Measurements from ENCODE around the gene SIVA1.

The SIVA1 gene

DNA sequence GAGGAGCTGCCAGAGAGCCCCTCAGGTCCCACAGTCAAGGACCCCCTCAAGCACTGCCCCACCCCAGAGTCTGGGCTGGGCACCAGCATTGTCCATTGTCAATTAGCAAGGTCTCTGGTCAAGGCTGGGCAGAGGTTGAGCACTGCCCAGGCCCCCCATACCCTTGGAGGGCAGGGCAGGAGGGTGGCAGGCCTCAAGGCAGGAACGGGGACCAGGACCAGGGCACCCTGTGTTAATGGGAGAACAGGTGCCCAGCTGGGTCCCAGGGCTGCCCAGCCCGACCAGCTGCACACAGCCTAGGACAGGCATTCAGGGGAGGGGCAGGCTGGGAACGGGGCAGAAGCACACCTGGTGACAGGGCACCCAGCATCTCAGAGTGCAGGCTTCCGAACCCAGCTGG is 18.4 kb downstream of the SIVA1 start:
- TF ChIP-seq, protein P1, sequence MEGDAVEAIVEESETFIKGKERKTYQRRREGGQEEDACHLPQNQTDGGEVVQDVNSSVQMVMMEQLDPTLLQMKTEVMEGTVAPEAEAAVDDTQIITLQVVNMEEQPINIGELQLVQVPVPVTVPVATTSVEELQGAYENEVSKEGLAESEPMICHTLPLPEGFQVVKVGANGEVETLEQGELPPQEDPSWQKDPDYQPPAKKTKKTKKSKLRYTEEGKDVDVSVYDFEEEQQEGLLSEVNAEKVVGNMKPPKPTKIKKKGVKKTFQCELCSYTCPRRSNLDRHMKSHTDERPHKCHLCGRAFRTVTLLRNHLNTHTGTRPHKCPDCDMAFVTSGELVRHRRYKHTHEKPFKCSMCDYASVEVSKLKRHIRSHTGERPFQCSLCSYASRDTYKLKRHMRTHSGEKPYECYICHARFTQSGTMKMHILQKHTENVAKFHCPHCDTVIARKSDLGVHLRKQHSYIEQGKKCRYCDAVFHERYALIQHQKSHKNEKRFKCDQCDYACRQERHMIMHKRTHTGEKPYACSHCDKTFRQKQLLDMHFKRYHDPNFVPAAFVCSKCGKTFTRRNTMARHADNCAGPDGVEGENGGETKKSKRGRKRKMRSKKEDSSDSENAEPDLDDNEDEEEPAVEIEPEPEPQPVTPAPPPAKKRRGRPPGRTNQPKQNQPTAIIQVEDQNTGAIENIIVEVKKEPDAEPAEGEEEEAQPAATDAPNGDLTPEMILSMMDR (IDR thresholded peaks at IDR 0.05): no peak
- no peak for TF ChIP-seq ZFX (IDR thresholded peaks at IDR 0.05; ENCODE audit: borderline replicate concordance)
- H3K27ac ChIP-seq: no peak overlapping the region

DNA sequence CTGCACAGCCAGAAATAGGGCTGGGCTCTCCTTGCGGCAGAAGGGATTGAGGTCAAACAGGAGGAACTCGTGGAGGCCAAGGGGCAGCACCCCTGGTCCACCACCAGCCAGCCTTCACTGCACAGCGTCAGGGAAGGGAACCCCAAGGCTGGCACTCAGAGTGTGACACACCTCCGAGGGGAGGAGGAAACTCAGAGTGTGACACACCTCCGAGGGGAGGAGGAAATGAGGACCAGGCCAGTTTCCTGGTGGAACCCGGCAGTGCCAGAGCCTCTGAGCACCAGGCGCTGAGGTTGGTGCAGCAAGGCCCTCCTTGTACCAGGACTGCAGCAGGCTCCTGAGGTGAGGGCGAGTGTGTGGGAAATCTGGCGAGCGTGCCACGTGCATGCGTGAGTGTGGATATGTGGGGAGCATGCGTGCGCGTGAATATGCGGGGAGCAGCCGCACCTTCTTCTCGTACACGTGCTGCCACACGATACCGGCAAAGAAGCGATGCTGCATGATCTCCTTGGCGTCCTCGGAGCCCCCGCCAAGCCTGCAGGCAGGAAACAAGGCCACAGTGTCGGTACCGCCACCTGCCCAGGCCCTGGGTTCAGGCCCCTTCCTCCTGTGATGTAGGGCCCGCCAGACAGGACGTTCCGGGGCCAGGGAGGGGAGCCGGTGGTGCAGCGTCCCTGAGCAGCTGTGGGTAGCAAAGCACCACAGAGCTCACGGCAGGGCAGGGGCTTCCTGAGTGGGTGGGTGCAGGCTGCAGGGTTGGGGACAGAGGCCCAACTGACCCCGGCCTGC is 19.2 kb downstream of the SIVA1 start:
- TF ChIP-seq ZFX (IDR thresholded peaks at IDR 0.05; ENCODE audit: borderline replicate concordance): no peak
- H3K27ac ChIP-seq: no peak overlapping the region

DNA sequence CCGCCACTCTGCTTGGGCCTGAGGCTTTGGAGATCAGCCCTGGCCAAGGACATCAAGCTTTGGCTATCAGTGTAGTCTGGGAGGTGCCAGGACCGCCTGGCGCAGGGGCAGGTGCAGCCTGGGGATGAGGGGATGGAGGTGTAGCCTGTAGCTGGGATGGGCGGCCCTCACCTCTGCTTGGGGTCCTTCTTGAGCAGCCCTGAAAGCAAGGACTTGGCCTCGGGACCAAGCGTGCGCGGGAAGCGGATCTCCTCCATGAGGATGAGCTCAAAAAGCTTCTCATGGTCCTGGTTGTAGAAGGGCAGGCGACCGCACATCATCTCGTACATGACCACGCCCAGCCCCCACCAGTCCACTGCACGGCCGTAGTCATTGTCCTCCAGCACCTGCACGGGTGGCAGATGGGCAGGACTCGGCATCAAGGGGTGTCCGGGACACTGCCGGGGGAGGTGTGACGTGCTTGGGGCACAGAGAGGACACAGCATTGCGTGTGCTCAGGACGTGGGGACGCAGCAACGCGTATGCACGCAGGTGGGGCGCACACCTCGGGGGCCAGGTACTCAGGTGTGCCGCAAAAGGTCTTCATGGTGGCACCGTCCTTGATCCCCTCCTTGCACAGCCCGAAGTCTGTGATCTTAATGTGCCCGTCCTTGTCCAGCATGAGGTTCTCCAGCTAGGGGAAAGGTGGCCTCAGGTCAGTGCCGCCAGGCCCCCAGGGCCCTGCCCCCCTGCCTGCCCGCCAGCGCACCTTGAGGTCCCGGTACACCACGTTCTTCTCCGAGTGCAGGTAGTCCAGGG is 20.0 kb downstream of the SIVA1 start:
- TF ChIP-seq, protein P1 (IDR thresholded peaks at IDR 0.05): no peak
- no peak for TF ChIP-seq ZFX (IDR thresholded peaks at IDR 0.05; ENCODE audit: borderline replicate concordance)
- no peak overlapping the region for H3K27ac ChIP-seq

DNA sequence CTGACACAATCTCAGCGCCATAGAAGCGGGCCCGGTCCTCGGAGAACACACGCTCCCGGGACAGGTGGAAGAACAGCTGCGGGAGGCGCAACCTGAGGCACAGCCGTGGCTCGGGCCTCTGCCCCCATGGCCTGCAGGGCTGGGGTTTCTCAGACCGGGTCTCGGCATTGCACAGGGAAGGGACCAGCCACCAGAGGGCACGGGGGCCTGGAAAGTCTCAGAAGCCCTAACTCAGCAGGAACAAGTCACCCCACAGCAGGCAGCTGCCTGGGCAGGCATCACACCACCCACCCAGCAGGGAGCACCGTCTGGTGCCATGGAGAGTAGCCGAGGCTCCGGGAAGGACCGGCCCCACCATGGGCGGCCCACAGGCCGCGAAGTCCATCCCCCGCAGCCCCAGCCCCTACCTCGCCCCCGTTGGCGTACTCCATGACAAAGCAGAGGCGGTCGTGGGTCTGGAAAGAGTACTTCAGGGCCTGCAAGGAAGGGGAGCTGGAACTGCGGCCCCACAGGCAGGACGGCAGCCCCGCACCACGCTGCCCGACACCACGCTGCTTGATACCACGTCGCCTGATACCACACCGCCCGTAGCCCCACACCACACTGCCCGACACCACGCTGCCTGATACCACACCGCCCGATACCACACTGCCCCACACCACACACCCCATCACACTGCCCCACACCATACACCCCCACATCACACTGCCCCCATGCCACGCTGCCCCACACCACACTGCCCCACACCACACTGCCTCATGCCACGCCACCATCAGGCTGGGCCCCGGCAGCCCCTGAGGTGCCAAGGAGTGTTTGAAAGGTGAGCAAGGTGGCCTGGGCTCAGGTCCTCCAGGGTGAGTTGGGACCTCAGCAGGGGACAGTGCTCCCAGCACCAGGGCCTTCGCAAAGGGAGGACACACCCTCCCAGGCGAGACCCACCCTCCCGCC is 20.8 kb downstream of the SIVA1 start:
- no peak overlapping the region for H3K27ac ChIP-seq
- no peak for TF ChIP-seq ZFX (IDR thresholded peaks at IDR 0.05; ENCODE audit: borderline replicate concordance)
- TF ChIP-seq, protein P1 (IDR thresholded peaks at IDR 0.05): no peak

DNA sequence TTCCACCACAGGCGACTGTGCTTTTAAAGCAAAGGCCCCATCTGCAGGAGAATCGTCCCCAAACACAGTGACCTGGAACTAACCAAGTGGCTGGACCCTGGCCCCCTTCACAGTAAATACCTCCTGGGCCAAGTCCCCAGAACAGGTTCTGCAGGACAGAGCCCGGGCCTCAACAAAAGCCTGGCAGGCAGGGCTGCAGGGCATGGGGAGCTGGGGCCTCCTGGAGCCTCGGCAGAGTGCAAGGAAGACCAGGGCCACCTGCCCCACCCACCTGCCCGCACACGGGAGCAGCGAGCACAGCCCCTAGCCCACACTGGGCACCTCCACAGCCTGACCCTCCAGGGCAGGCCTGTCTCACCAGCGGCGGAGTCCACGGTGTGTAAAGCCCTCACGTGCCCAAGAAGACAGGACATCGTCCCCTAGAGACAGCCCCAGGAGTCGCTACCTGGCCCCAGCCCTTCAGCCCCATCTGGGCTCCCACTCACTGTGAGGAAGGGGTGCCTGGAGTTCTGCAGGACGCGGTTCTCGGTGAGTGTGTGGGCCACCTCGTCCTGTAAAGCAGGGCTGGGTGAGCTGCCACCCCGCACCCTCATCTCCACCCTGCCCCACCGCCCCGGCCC is 21.6 kb downstream of the SIVA1 start:
- H3K27ac ChIP-seq: no peak overlapping the region
- TF ChIP-seq, protein P1 (IDR thresholded peaks at IDR 0.05): no peak
- TF ChIP-seq ZFX (IDR thresholded peaks at IDR 0.05; ENCODE audit: borderline replicate concordance): no peak

DNA sequence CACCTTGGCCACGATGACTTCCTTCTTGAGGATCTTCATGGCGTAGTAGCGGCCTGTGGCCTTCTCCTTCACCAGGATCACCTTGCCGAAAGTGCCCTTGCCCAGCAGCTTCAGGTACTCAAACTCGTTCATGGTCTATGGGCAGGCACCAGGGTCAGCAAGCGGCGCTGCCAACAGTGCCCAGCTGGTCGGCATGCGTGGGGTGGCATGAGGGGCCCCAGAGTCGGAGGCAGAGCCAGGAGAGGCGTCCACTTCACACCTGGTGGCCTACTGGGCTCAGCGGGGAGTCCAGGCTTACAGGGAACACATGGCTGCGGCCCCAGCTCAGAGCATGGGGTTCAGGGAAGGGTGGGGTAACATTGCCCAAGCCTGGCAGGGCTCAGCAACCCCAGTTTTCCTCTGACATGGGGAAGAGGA is 22.1 kb downstream of the SIVA1 start:
- TF ChIP-seq ZFX (IDR thresholded peaks at IDR 0.05; ENCODE audit: borderline replicate concordance): no peak
- TF ChIP-seq, protein P1 (IDR thresholded peaks at IDR 0.05): no peak
- no peak overlapping the region for H3K27ac ChIP-seq

DNA sequence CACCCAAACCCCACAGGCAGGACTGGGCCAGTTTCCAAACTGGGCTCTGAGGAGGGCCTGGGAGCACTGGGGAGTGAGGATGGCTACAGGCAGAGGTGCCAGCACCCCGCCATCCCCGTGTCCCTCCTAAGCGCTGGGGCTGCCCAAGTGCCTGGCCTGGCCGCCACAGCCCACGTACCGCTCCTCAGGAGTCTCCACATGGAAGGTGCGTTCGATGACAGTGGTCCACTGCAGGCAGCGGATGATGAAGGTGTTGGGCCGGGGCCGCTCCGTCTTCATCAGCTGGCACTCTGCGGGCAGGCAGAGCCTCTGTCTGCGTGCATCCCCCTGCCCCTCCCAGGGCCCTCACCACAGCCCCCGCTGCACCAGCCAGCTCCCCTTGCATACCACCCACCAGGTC is 23.5 kb downstream of the SIVA1 start:
- TF ChIP-seq ZFX (IDR thresholded peaks at IDR 0.05; ENCODE audit: borderline replicate concordance): no peak
- TF ChIP-seq, protein P1 (IDR thresholded peaks at IDR 0.05): no peak
- H3K27ac ChIP-seq: no peak overlapping the region

All from 22Rv1 (cell line).